PFSK-1 (cell line): ENCODE data around the gene ZDHHC14.

Source experiments
- FOXP2 ChIP-seq: optimal IDR thresholded peaks from 2 replicates; pipeline ENCODE3; 2011; ENCODE audit warnings: borderline replicate concordance, control low read depth, inconsistent platforms; ENCODE audit not compliant: insufficient read depth; ENCODE audit errors: extremely low read length, extremely low read depth
- POLR2AphosphoS5 ChIP-seq: IDR thresholded peaks from 2 replicates; pipeline ENCODE4 v1.6.1; 2012; ENCODE audit warnings: low read depth, mild to moderate bottlenecking, control low read depth, low read length, moderate library complexity
- SIN3A ChIP-seq: IDR thresholded peaks from 2 replicates; pipeline ENCODE4 v1.6.1; 2012; ENCODE audit warnings: mild to moderate bottlenecking, low read length, moderate library complexity, borderline replicate concordance; ENCODE audit not compliant: insufficient read depth
- TAF1 ChIP-seq: IDR thresholded peaks from 2 replicates; pipeline ENCODE4 v1.6.1; 2012; ENCODE audit warnings: low read length, control low read depth, borderline replicate concordance; ENCODE audit not compliant: insufficient read depth
- TF ChIP-seq, protein P1 (sequence below), 2 experiments: IDR thresholded peaks; 2 replicates each; pipeline versions ENCODE4 v1.6.1 to v1.8.0; 2011 to 2012; ENCODE audit warnings: low read depth in 2 of 2, low read length in 2 of 2, control low read depth in 1 of 2, inconsistent platforms in 1 of 2, mild to moderate bottlenecking in 1 of 2, moderate library complexity in 1 of 2; ENCODE audit not compliant: insufficient read depth in 1 of 2

Gene ZDHHC14

GRCh38 chr6:157657754-157658153, 276.8 kb downstream of the ZDHHC14 start:
- TF ChIP-seq POLR2AphosphoS5 (no peak), TAF1 (no peak), FOXP2 (no peak), SIN3A (no peak)
- TF ChIP-seq, protein P1, sequence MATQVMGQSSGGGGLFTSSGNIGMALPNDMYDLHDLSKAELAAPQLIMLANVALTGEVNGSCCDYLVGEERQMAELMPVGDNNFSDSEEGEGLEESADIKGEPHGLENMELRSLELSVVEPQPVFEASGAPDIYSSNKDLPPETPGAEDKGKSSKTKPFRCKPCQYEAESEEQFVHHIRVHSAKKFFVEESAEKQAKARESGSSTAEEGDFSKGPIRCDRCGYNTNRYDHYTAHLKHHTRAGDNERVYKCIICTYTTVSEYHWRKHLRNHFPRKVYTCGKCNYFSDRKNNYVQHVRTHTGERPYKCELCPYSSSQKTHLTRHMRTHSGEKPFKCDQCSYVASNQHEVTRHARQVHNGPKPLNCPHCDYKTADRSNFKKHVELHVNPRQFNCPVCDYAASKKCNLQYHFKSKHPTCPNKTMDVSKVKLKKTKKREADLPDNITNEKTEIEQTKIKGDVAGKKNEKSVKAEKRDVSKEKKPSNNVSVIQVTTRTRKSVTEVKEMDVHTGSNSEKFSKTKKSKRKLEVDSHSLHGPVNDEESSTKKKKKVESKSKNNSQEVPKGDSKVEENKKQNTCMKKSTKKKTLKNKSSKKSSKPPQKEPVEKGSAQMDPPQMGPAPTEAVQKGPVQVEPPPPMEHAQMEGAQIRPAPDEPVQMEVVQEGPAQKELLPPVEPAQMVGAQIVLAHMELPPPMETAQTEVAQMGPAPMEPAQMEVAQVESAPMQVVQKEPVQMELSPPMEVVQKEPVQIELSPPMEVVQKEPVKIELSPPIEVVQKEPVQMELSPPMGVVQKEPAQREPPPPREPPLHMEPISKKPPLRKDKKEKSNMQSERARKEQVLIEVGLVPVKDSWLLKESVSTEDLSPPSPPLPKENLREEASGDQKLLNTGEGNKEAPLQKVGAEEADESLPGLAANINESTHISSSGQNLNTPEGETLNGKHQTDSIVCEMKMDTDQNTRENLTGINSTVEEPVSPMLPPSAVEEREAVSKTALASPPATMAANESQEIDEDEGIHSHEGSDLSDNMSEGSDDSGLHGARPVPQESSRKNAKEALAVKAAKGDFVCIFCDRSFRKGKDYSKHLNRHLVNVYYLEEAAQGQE (IDR thresholded peaks at IDR 0.05; ENCODE audit: insufficient read depth in 1 of 2, low read depth in 2 of 2, low read length in 2 of 2) = no peak

DNA sequence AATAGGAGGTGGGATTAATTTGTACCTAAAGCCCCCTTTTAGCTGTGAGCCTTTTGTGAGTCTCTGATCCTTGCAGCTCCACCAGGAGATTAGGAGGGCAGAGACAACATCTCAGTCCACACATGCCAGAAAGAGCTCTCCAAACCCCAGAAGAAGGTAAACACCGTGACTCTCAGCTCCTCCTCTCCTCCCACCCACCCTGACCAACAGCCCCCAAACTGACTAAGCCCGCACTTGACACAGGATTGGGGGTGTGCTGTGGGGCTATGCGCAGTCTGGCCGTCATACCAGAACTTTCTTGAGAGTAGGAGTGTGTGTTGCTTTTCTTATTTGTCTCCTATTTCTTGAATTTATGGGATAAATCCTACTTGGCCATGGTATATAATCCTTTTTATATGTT, 277.3 kb downstream of the ZDHHC14 start:
- TF ChIP-seq, protein P1 (IDR thresholded peaks at IDR 0.05; ENCODE audit: insufficient read depth in 1 of 2, low read depth in 2 of 2, low read length in 2 of 2) = no peak
- TF ChIP-seq TAF1 = no peak
- TF ChIP-seq POLR2AphosphoS5 = no peak
- no peak for TF ChIP-seq SIN3A
- TF ChIP-seq FOXP2 = no peak

DNA sequence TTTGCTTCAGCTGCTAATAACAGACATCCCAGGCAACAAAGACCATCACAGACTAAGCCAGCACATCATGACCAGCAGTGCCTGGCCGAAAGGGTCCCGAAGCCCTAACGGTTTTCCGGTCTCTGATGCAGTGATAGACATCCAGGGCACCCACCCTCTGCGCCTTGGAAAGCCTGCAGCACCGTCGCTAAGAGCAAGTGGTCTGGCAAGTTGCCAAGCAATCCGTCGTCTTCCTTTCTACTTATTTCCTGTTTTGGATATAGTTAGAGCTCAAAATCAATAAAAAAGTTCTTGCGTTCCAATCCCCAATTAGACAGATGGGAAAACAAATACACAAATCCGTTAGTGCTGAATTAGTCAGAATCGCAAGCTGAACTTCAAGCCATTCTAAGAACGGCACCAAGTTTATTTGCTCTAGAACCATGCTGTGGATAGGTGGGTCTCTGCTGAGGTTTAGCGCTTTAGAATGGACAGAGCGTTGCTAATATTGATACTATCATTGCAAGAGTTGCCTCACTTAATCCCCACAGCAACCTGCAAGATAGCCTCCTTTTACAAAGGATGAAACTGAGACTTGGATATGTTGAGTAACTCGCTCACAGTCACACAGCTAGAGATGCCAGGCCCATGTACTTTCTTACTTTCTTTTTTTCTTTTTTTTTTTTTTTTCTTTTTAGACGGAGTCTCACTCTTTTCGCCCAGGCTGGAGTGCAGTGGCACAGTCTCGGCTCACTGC, 278.7 kb downstream of the ZDHHC14 start:
- TF ChIP-seq, protein P1 (IDR thresholded peaks at IDR 0.05; ENCODE audit: insufficient read depth in 1 of 2, low read depth in 2 of 2, low read length in 2 of 2) = no peak
- TF ChIP-seq FOXP2 (no peak), SIN3A (no peak), TAF1 (no peak), POLR2AphosphoS5 (no peak)

DNA sequence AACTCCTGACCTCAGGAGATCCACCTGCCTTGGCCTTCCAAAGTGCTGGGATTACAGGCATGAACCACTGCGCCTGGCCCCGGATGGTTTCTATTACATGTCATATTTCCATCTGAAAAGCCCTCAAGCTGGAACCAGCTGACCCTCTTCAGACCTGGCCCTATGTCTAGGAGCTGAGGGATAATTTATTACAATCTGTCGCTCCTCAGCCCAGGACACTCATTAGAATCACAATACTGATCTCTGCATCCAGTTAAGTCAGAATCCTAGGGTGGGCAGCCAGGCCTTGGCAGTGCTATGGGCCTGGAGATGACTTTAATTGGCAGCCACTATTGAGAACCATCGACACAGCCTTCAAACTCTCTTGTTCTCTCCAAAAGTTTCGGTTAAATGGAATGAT, 279.4 kb downstream of the ZDHHC14 start:
- TF ChIP-seq SIN3A = no peak
- TF ChIP-seq FOXP2 = no peak
- no peak for TF ChIP-seq TAF1
- TF ChIP-seq, protein P1 (IDR thresholded peaks at IDR 0.05; ENCODE audit: insufficient read depth in 1 of 2, low read depth in 2 of 2, low read length in 2 of 2) = no peak
- TF ChIP-seq POLR2AphosphoS5 = no peak
